Loucy (cell line): ENCODE measurements around the gene PLCD3.

Experiments used
- H2AFZ ChIP-seq: fragments of 200-600 bp; sonication (generic); 2 replicates; pipeline ENCODE4 v1.6.0; 2016; ENCODE audit warnings: antibody characterized with exemption, mild to moderate bottlenecking, low read length, moderate library complexity
- H3F3A ChIP-seq: fragments of 200-600 bp; 2 replicates; pipeline ENCODE4 v1.6.0; 2016; ENCODE audit warnings: antibody characterized with exemption, low read depth, mild to moderate bottlenecking
- H3K27me3 ChIP-seq: fragments of 200-600 bp; sonication (generic); 2 replicates; pipeline ENCODE4 v1.6.1; 2014; ENCODE audit warnings: low read length, mild to moderate bottlenecking; ENCODE audit not compliant: insufficient read depth, poor library complexity, severe bottlenecking
- H3K36me3 ChIP-seq: fragments of 200-600 bp; sonication (generic); 2 replicates; pipeline ENCODE4 v1.6.1; 2016; ENCODE audit warnings: low read length; ENCODE audit not compliant: insufficient read depth
- H3K4me1 ChIP-seq: fragments of 200-600 bp; sonication (generic); 2 replicates; pipeline ENCODE4 v1.5.1; 2014; ENCODE audit warnings: low read length, mild to moderate bottlenecking; ENCODE audit not compliant: insufficient read depth, poor library complexity, severe bottlenecking
- H3K4me2 ChIP-seq: fragments of 200-600 bp; sonication (generic); 2 replicates; pipeline ENCODE4 v1.6.0; 2014; ENCODE audit warnings: antibody characterized with exemption, low read length, low read depth, mild to moderate bottlenecking; ENCODE audit not compliant: poor library complexity, severe bottlenecking
- H3K4me3 ChIP-seq: fragments of 200-600 bp; sonication (generic); 2 replicates; pipeline ENCODE4 v1.5.1; 2014; ENCODE audit warnings: low read length, mild to moderate bottlenecking, mixed read lengths; ENCODE audit not compliant: poor library complexity, severe bottlenecking
- H3K79me2 ChIP-seq: fragments of 200-600 bp; sonication (generic); 2 replicates; pipeline ENCODE4 v1.6.1; 2014; ENCODE audit warnings: low read length; ENCODE audit not compliant: insufficient read depth
- H3K9ac ChIP-seq: fragments of 200-600 bp; sonication (generic); 2 replicates; pipeline ENCODE4 v1.6.0; 2014; ENCODE audit warnings: mild to moderate bottlenecking, low read depth, low read length, moderate library complexity; ENCODE audit not compliant: poor library complexity, severe bottlenecking
- H3K9me2 ChIP-seq: fragments of 200-600 bp; sonication (generic); replicated peaks from 2 replicates; pipeline ENCODE4 v1.6.1; 2016; ENCODE audit warnings: low read depth, low read length, mixed read lengths
- H3K9me3 ChIP-seq: fragments of 200-600 bp; sonication (generic); 2 replicates; pipeline ENCODE4 v1.6.1; 2014; ENCODE audit warnings: mild to moderate bottlenecking, antibody characterized with exemption, low read length, low read depth; ENCODE audit not compliant: insufficient read depth
- H4K20me1 ChIP-seq: fragments of 200-600 bp; sonication (generic); 2 replicates; pipeline ENCODE4 v1.6.0; 2014; ENCODE audit warnings: antibody characterized with exemption, low read length, mild to moderate bottlenecking; ENCODE audit not compliant: insufficient read depth, poor library complexity, severe bottlenecking
- EZH2phosphoT487 ChIP-seq: fragments of 200-600 bp; IDR thresholded peaks from 2 replicates; pipeline ENCODE4 v1.6.1; 2018; ENCODE audit warnings: antibody characterized with exemption, mild to moderate bottlenecking, moderate library complexity, borderline replicate concordance
- TF ChIP-seq, protein P1 (sequence below): fragments of 200-600 bp; sonication (generic); conservative IDR thresholded peaks from 2 replicates; pipeline ENCODE4 v1.5.1; 2014; ENCODE audit warnings: mild to moderate bottlenecking, antibody characterized with exemption, low read length

Gene PLCD3

DNA sequence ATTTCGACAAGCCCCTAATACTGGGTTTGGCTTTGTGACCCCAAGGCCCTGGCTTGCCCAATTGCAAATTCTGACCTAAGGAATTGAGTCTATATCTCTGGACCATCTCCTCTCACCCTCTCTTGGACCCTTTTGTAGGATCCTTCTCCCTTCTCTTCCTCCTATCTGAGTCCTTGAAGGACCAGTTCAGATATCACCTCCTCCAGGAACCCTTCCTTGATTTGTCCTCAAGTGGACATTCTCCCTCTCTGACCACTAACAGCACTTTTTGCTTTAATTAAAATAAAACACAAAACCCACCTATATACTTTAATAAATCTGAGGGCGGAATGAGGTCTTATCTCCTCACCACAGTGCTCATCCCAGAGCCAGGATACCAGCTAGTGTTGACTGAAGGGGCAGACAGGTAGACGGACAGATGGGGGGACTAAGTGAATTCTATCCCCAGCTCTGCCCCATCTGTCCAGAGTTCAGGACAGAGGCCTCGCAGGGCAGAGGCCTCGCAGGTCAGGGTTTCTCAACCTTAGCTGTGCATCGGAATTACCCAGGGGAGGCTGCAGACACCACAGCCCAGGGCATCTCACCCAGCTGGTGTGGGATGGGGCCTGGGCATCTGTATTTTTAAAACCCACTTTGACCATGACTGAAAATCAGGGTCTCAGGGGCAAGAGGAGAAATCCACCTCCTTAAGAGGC is 9.1 kb downstream of the PLCD3 start:
- H3K79me2 ChIP-seq, result no peaks in the 10 kb centered on the region
- no peak overlapping the region for H2AFZ ChIP-seq
- H3K27me3 ChIP-seq, result no peaks in the 10 kb centered on the region
- peaks cover 18% of the 10 kb centered on the region for H3K4me1 ChIP-seq
- no peaks in the 10 kb centered on the region for H4K20me1 ChIP-seq
- peak overlapping the region; percentile 47 for H3K4me3 ChIP-seq
- H3K36me3 ChIP-seq, result no peaks in the 10 kb centered on the region
- TF ChIP-seq, protein P1, sequence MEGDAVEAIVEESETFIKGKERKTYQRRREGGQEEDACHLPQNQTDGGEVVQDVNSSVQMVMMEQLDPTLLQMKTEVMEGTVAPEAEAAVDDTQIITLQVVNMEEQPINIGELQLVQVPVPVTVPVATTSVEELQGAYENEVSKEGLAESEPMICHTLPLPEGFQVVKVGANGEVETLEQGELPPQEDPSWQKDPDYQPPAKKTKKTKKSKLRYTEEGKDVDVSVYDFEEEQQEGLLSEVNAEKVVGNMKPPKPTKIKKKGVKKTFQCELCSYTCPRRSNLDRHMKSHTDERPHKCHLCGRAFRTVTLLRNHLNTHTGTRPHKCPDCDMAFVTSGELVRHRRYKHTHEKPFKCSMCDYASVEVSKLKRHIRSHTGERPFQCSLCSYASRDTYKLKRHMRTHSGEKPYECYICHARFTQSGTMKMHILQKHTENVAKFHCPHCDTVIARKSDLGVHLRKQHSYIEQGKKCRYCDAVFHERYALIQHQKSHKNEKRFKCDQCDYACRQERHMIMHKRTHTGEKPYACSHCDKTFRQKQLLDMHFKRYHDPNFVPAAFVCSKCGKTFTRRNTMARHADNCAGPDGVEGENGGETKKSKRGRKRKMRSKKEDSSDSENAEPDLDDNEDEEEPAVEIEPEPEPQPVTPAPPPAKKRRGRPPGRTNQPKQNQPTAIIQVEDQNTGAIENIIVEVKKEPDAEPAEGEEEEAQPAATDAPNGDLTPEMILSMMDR, result no peak
- TF ChIP-seq EZH2phosphoT487, result no peak
- H3K4me2 ChIP-seq, result peak overlapping the region; percentile 73
- no peaks in the 10 kb centered on the region for H3K9me2 ChIP-seq
- peak overlapping the region; percentile 50 for H3K9ac ChIP-seq
- no peaks in the 10 kb centered on the region for H3K9me3 ChIP-seq
- no peaks in the 10 kb centered on the region for H3F3A ChIP-seq

DNA sequence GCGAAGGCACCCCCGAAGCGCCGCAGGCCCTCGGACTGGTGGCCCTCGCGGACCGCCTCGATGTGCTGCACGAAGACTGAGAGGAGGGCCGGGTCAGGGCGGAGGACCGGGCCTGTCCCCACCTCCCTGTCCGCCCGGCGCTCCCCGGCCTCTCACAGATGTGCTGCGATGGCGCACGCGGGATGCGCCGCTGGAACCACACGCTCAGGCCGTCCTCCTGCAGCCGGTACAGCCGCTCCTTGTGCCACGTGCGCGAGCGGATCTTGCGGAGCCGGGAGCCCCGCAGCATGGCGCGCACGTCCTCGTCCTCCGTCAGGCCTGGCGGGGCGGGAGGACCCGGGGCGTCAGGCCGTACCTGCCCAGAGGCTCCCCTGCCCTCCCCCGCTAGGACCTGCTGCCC is 11.3 kb downstream of the PLCD3 start:
- Histone ChIP-seq H4K20me1 (no peaks in the 10 kb centered on the region), H3K9ac (no peak overlapping the region), H3K4me2 (no peak overlapping the region), H3F3A (no peaks in the 10 kb centered on the region), H2AFZ (no peak overlapping the region), H3K79me2 (no peaks in the 10 kb centered on the region), H3K9me2 (no peaks in the 10 kb centered on the region), H3K9me3 (no peaks in the 10 kb centered on the region), H3K4me1 (peaks cover 18% of the 10 kb centered on the region), H3K27me3 (no peaks in the 10 kb centered on the region), H3K36me3 (no peaks in the 10 kb centered on the region), H3K4me3 (no peak overlapping the region)
- TF ChIP-seq, protein P1, result no peak
- TF ChIP-seq EZH2phosphoT487, result no peak

DNA sequence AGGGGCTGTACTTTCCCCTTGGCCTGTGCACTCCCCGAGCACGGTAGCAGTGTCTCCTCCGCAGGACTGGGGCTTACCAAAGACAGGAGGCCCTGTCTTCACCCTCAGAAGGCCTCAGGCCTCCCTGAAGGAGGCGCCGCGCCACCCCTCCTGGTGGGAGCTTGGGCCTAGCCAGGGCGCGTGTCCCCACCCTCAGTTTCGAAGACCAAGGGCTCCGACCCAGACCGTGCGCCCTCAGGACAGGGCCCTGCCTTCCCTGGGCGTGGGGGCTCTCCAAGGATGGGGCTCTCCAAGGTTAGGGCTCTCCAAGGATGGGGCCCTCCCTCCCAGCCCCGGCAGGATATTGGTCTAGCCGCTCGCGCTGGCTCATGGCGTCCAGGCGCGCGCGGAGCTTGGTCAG is 11.8 kb downstream of the PLCD3 start:
- H3K9me2 ChIP-seq, result no peaks in the 10 kb centered on the region
- no peak overlapping the region for H2AFZ ChIP-seq
- H4K20me1 ChIP-seq, result no peaks in the 10 kb centered on the region
- no peak overlapping the region for H3K4me2 ChIP-seq
- H3K4me3 ChIP-seq, result no peak overlapping the region
- no peaks in the 10 kb centered on the region for H3K27me3 ChIP-seq
- no peaks in the 10 kb centered on the region for H3K9me3 ChIP-seq
- no peaks in the 10 kb centered on the region for H3K36me3 ChIP-seq
- no peak overlapping the region for H3K9ac ChIP-seq
- TF ChIP-seq, protein P1, result no peak
- TF ChIP-seq EZH2phosphoT487, result no peak
- H3F3A ChIP-seq, result no peaks in the 10 kb centered on the region
- H3K79me2 ChIP-seq, result no peaks in the 10 kb centered on the region
- peaks cover 18% of the 10 kb centered on the region for H3K4me1 ChIP-seq
